Measurements from ENCODE around the gene EFCAB12.

EFCAB12 gene

DNA sequence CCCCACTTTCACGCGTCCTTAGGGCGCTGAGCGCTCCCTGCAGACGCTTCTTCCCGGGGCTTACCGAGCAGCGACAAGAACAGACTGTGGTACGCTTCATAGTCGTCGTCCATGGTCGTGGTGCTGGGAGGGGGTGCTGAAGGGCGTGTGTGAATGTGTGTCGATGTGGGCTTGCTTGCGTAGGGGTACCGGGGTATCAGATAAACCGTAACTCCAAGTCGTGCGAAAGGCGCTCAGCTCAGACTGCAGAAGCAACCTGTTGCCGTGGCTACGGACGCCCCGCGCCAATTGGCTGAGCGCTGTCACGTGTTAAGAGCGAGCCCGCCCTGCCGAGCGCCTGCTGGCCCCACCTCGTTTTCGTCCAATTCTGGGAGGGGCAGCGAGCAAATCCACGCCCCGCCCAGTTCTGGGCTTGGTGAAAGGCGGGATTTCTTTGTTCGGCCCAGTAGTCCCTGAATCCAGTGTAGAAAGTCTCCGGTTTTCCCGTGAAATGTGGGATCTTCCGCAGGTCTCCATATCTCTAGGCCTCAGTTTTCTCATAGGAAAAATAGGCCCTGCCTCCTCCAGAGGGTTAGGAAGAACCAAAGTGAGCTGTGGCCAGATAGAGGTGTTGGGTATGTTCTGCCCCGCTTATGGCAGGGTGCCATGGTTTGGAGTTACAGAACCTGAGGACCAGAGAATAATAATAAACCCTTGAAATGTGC, at the start of gene EFCAB12:
Gene EFCAB12 (minus strand): TSS at position 261 of the 704 bp plus-strand sequence. CDS start 148 bp downstream, at position 113.
- DNase-seq (ENCODE audit: low read depth in 2 of 2): peak; percentile 76 to 78

DNA sequence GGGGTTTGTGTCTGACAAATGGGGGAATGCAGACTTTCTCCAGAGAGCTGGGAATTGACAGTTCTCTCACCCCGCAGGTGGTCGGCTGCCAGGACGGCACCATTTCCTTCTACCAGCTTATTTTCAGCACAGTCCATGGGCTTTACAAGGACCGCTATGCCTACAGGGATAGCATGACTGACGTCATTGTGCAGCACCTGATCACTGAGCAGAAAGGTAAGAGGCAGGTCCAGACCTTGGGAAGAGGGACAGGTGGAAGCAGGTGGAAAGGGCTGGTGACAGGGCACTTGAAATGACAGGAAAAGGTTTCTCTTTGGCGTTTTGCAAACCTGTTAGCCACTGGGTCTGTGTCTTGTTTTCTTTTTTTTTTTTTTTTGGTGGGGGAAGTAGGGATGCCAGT, 48.1 kb upstream of the EFCAB12 start:
- DNase-seq (ENCODE audit: low read depth in 2 of 2): no peak

DNA sequence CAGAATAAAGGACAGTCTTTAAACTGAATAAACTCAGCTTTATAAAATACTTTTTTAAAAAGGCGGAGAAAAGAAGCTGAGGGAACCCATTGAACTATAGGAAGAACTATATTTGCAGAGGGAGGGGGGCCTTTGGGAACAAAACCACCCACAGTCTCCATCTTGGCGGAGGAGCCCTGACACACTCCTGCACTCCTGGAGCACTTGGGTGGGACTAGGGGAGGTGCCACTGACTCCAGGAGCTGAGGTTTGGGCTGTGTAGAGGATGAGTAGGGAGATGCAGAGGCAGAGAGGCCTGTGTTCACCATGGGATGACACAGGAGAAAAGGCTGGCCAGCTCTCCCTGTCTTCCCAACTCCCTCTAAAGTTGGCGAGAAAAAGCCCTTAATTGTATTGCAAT, 47.4 kb upstream of the EFCAB12 start:
- DNase-seq (ENCODE audit: low read depth in 2 of 2): no peak

DNA sequence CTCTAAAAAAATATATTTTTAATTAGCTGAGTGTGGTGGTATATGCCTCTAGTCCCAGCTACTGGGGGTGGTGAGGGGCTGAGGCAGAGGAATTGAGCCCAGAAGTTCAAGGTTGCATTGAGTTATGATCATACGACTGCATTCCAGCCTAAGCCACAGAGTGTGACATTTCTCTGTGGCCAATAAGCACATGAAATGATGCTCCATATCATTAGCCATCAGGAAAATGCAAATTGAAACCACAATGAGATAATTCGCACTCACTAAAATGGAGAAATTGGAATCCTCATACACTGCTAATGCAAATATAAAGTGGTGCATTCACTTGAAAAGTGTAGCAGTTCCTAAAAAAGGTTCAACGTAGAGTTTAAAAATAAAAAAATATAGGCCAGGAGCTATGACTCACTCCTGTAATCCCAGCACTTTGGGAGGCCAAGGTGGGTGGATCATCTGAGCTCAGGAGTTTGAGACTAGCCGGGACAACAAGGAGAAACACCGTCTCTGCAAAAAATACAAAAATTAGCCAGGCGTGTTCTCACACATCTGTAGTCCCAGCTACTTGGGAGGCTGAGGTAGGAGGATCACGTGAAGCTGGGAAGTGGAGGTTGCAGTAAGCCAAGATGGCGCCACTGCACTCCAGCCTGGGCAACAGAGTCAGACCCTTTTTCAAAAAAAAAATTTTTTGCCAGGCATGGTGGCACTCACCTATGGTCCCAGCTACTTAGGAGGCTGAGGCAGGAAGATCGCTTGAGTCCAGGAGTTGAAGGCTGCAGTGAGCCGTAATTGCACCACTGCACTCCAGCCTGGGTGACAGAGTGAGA, 46.8 kb upstream of the EFCAB12 start:
- DNase-seq (ENCODE audit: low read depth in 2 of 2): no peak

DNA sequence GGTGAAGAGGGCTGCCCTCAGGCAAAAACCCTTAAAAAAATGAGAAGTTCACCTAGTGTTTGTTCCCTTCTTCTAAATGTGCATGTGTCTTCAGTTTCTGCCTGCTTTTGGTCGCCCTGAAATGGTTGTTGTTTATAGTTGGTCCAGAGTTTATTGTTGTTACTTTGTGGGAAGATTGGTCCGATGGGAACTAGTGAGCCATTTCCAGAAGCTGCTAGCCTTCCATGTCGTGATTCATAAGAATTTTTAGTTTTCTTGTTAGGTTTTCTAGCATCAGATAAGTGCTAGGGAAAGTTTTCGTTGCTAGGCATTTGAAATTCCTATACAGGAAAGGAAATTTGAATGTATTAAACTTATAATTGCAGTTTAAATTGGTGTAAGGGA, 45.3 kb upstream of the EFCAB12 start:
- no peak for DNase-seq (ENCODE audit: low read depth in 2 of 2)

DNA sequence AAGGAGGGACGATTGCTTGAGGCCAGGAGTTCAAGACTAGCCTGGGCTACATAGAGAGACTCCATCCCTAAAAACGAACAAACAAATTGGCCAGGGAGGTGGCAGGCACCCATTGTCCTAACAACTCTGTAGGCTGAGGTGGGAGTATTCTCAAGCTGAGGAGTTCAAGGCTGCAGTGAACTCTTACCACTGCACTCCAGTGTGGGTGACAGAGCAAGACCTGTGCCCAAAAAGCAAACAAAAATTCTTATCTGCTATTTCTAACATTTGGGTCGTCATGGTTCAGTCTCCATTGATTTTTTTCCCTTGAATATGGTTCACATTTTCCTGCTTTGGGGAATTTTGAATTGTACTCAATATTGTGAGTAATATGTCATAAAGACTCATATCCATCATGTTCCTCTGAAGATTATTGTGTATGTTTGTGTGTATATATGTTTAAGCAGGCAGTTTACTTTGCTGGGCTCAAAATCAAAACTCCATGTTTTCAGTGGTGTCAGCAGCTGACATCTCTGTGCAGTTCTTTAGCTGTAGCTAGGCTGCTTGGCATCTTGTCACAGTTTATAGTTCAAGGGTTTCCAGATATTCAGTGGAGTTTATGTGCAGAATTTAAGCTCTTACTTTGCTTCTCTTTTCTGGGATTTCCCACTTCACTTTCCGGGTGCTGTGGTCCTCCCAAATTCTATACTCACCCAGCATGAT, 44.8 kb upstream of the EFCAB12 start:
- no peak for DNase-seq (ENCODE audit: low read depth in 2 of 2)

DNA sequence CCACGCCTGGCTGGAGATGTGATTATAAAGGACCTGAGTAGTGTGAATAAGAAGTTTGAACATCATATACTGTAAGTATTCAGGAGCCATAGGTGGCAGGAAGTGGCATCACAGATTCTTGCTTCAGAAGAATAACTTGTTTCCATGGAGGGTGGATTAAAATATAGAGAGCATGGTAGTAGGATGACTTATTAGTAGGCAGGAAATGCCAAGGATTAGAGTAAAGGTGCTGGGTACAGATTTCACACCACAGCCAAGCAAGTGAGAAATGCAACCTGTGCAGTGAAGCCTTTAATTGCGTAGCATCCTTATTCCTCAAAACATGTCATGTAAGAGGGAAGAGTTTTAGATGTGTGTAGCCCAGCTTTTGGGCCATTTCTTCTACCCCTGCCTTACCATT, 42.4 kb upstream of the EFCAB12 start:
- DNase-seq (ENCODE audit: low read depth in 2 of 2): no peak

DNA sequence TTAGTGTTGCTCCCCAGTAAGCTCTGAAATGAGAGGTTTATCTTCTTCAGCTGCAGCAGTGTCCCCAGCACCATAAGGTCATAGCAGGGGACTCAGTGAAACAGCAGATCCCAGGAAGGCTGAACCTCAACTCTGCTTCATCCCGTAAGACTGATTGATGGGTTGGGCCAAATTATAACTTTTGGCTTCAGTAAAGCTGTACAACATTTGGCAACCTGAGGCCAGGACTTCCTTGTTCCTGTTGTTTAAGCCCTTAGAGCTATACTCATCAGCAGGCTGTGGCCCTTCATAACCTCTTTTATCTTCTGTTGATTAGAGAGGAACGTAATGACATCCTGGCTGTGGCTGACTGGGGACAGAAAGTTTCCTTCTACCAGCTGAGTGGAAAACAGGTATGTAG, 40.6 kb upstream of the EFCAB12 start:
- no peak for DNase-seq (ENCODE audit: low read depth in 2 of 2)

DNA sequence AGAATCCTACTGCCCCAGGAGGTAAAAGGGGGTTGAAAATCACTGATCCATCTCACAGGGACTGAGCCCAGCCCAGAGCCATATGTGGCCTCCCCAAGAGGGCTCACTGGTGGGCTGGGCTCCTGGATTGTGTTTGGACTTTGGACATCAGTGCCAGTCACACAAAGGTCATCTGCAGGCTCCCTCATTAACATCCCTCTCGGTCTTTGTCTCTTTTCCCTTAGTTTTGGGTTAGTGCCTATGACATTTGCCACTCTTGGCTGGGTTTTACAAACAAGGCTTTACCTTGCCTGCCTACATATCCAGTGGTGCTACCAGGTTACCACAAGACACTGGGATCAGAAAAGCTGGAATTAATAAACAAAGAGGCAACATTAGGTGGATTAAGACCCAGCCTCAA, 39.5 kb upstream of the EFCAB12 start:
- no peak for DNase-seq (ENCODE audit: low read depth in 2 of 2)

DNA sequence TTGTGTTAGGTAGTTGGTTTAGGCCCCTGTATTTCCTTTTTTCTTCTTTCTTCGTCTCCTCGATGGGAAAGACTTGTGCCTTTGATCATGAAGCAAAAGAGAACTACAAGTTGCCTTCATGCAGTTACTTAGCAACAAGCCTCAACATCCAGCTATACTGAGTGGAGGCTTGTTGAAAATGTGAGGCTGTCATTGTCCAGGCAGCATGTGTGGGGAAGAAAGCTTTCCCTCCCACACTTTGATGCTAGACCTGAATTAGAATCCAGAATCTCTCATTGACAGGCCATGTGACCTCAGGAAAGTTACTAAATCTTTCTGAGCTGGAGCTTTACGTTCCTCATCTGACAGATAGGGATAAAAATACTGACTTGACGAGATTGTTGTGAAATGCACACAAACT, 35.3 kb upstream of the EFCAB12 start:
- DNase-seq (ENCODE audit: low read depth in 2 of 2): no peak

DNA sequence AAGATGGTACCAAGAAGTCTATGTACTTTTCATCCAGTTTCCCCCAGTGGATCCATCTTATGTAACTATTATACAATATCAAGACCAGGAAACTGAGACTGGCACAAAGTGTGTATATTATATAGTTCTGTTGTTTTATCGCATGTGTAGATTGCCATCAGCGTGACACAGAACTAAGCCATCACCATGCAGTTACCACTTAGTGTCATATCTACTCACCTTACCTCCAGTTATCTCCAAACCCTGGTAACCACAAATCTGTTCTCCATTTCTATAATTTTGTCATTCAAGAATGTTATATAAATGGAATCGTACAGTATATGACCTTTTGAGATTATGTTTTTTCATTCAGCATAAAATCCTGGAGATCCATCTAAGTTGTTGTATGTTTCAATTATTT, 34.7 kb upstream of the EFCAB12 start:
- DNase-seq (ENCODE audit: low read depth in 2 of 2): no peak

DNA sequence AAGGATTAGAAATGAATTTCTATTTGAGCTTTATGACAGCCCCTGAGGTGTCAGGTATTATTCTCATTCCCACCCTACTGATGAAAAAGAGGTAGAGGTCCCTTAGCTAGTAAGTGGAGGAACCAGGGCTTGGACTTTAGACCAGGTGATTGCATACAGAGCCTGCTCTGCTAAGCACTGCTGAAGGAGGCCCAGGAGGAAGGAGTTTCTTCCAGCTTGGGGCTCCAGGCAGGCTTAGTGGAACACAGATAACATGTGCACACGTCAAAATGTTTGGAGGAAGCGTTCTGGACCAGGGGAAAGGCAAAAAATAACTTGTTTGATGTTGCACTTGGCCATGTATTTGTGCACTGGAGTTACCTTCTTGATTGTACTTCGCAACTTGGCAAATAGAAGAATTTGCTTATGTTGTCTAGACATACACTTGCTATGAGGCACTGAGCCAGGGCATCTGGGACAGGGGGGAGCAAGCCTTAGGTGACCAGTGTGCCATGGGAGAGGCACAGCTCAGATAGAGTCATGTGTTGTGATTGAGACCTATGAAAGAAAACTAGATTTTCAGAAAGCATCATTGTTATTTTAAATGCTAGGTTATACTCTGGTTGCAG, 34.0 kb upstream of the EFCAB12 start:
- no peak for DNase-seq (ENCODE audit: low read depth in 2 of 2)

DNA sequence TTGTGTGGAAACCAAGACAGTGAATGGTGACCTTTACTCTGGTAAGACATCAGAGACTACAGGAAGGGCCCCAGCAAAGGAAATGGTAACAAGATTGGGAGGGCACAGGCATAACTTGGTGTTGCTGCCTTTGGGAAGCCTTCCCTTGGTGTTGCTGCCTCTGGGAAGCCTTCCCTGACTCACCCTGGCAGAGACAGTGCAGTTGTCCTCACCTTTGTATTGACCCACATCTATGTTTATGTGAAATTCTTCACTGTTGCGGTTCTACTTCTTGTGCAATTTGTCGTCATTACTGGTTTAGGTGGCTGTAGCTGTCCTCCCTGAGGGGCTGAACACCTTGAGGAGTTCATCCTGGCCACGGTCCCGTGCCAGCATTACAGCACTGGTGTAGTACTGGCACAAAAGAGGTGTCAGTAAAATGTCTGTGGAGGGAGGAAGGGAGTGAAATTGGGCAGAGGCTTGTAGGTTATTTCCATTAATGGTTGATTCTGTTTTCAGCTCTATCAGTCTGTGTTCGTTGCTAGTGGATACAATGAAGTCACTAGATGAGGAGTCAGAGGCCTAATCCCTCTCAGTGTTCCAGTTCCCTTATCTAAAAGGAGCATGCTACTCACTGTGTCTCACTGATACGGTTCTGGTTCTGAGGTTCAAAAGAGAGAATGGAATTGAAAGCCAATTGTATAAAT, 33.2 kb upstream of the EFCAB12 start:
- no peak for DNase-seq (ENCODE audit: low read depth in 2 of 2)

DNA sequence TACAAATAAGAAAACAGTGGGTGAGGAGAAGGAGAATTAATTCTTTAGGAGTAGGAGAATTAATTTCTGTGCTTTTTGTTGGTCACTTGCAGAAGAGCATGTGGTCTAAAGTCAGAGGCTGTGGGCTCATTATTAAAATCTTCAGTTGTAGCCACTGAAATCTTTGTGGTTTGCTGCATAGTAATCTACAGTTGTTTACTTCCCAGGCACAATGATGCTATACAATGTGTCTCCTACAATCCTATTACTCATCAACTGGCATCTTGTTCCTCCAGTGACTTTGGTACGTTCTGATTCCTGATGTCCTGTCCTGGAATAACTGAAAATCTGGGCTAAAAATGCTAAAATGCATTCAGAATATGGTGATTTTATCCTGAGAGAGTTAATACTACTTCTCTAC, 32.6 kb upstream of the EFCAB12 start:
- DNase-seq (ENCODE audit: low read depth in 2 of 2): peak in 1 of 2 experiments; percentile 12

DNA sequence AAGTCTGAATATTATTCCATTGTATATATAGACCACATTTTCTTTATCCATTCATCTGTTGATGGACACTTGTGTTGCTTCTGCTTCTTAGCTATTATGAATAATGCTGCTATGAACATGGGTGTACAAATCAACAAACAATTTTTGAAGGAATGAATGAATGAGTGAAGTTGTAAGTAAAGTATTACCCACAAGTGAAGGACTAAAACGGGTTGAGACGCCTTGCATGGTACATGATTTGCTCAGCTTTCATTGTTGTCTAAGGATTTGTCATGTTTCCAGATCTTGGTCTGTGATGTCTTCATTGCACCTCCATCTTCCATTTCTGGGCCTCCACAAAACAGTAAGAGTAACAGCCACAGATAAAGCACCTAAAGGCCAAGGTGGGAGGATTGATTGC, 32.1 kb upstream of the EFCAB12 start:
- no peak for DNase-seq (ENCODE audit: low read depth in 2 of 2)

DNA sequence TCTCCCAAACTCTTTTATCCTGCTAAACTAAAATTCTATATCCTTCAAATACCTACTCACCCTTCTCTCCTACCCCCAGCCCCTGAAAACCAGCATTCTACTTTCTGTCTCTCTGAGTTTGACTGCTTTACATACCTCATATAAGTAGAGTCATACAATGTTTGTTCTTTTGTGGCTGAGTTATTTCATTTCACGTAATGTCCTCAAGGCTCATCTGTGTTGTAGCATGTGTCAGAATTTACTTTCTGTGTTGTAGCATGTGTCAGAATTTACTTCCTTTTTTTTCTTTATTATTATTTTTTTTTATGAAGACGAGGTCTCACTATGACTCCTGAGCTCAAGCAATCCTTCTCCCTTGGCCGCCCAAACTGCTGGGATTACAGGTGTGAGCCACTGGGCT, 31.7 kb upstream of the EFCAB12 start:
- DNase-seq (ENCODE audit: low read depth in 2 of 2): no peak

DNA sequence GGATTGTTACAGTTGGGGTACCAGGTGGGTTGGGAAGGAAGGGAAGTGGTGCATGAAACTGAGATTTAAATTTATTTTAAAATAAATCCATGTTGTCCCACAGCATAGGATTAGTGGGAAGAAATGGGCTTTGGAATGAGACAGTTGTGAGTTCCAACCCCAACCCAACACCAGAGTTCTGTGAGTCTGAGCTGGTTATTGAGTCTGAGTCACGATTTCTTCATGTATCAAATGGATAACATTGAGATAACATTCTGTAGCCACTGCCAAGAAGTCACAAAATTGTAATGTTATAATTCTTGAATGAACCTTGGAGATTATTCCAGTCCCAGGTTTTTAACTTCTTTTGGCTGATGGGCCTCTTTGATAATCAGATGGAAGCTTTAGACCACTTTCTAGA, 25.3 kb upstream of the EFCAB12 start:
- no peak for DNase-seq (ENCODE audit: low read depth in 2 of 2)

DNA sequence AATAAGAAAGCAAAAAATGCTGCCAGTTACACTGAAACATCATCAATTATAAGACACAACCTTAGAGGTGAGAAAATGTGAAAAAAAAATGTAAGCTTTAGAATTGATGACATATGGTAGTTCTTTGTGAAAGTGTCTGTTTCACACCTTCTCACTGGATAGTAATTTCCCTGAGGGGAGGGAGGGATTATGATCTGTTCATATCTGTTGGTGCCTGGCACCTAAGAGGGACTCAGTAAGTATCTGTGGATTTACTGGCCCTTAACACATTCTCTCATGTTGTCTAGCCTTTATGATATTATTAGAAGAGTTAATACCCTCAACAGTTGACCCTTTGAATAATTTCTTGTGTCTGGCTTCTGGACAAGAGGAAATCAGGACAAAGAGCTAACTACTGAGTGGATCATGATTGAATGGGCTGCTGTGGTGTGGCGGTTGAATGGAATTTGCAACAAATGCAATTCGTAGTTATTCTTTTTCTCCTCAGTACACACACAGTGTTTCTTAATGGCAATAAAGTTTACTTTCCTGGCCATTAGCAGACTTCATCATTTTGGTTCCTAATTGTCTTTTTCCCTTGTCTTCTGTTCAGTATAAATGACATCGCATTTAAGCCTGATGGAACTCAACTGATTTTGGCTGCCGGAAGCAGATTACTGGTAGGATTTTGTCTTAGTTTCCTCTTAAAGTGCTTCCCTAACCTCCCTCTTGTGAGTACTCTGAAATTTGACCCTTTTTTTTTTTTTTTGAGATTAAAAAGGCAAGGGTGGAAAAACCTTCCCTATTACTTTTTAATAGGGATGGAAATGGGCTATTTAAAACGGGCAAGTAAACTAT, 21.1 kb upstream of the EFCAB12 start:
- DNase-seq (ENCODE audit: low read depth in 2 of 2): no peak

DNA sequence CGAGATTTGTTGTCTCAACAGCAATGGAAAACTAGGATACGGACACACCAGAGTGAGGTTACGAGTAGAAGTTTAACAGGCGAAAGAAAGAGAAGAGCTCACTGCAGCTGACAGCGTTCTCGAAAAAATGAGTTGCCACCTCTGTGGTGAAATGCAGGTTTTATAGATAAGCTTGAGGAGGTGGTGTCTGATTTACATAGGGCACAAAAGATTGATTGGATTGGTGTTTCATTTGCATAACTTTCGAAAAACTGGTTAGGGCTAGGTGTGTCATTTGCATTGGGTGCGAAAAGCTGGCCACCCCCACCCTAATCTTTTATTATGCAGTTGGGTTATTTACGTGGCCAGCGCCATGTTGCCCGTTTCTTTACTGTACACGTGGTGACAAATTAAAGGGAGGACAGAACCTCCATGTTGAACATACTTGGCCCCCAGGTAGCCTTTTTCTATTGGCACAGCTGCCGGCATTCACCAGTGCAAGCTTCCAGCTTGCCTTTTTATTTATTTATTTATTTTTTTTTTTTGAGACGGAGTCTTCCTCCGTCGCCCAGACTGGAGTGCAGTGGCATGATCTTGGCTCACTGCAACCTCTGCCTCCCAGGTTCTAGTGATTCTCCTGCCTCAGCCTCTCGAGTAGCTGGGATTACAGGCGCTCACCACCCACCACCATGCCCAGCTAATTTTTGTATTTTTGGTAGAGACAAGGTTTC, 19.9 kb upstream of the EFCAB12 start:
- DNase-seq (ENCODE audit: low read depth in 2 of 2): no peak

DNA sequence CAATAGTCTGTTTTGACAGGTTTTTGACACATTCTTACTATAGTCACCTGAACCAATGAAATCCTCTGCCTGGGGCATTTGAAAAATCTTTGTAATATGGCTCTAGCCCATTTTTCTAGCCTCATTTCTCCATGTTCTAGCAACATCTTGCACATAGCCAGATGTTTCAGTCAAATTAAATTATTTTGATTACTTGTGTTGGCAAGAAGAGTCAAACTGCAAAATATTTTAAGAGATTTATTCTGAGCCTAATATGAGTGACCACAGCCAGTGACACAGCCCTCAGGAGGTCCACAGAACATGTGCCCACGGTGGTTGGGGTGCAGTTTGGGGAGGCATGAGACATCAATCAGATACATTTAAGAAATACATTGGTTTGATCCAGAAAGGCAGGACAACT, 18.5 kb upstream of the EFCAB12 start:
- DNase-seq (ENCODE audit: low read depth in 2 of 2): no peak

Measured in fibroblast of skin of left quadriceps (primary cell).